Activated B cell treated with CpG ODN at 0.5 μM for 24 hours (primary cell): ENCODE results near the gene ACMSD. TPM values are rescaled to one million over a fixed set of nuclear protein-coding genes. Genes with fewer than 3 reads are reported as not detected.
A peak's percentile ranks its signal among the peaks of the same experiment; 100 is the strongest.

Experiments used
- ATAC-seq: fragments of 200-7000 bp; cut with Tn5 transposase; one replicate; pipeline ENCODE4 v1.10.0; 2021; ENCODE audit warnings: low read depth, mild to moderate bottlenecking, moderate library complexity
- CTCF ChIA-PET: fragments of 350-600 bp; sonication (Branson Sonifier 250); formaldehyde crosslinking; loops from one replicate; lab custom pipeline; 2021; ENCODE audit warnings: antibody characterized with exemption; lab: Charles Lee
- POLR2A ChIA-PET: fragments of 350-600 bp; sonication (Branson Sonifier 250); formaldehyde crosslinking; loops from one replicate; lab custom pipeline; 2021; ENCODE audit warnings: antibody characterized with exemption; lab: Charles Lee
- DNase-seq: peaks from one replicate; pipeline ENCODE4 v3.0.0; 2022
- H3K27ac Mint-ChIP-seq: one replicate; pipeline ENCODE4 v1.8.0; 2020; ENCODE audit warnings: mixed read lengths
- H3K27me3 Mint-ChIP-seq: one replicate; pipeline ENCODE4 v1.8.0; 2021; ENCODE audit warnings: mixed read lengths
- H3K36me3 Mint-ChIP-seq: one replicate; pipeline ENCODE4 v1.8.0; 2021; ENCODE audit warnings: low read depth, mixed read lengths
- H3K4me1 Mint-ChIP-seq: one replicate; pipeline ENCODE4 v1.8.0; 2021; ENCODE audit warnings: mixed read lengths
- H3K4me3 Mint-ChIP-seq: one replicate; pipeline ENCODE4 v1.8.0; 2020; ENCODE audit warnings: mild to moderate bottlenecking, mixed read lengths
- H3K9me3 Mint-ChIP-seq: one replicate; pipeline ENCODE4 v1.8.0; 2020; ENCODE audit warnings: mixed read lengths
- CTCF ChIP-seq: fragments of 200-600 bp; IDR thresholded peaks from one replicate; pipeline ENCODE4 v1.8.0; 2022; ENCODE audit warnings: antibody characterized with exemption, mild to moderate bottlenecking
- intact Hi-C: fragments of 100-400 bp; cut with micrococcal nuclease; formaldehyde crosslinking; loops from one replicate; pipeline ENCODE4 v1.15.1; 2024
- total RNA-seq: library from RNA; stranded (reverse); gene quantifications from 2 replicates; pipeline ENCODE4 v1.2.3, GENCODE V29; 2022

ACMSD gene
- total RNA-seq, 1 donor from 2014 or later, result not detected

- H3K27me3 Mint-ChIP-seq, result no peaks in the 10 kb centered on the region
Measured at GRCh38 chr2:134910763-134911399, 72.5 kb downstream of the ACMSD start.

GRCh38 chr2:134911400-134911785 lies 73.0 kb downstream of the ACMSD start:
- ChIA-PET POLR2A (no interaction called here), CTCF (no interaction called here)
- Mint-ChIP-seq H3K4me1 (no peaks in the 10 kb centered on the region), H3K9me3 (peaks cover 9% of the 10 kb centered on the region), H3K27me3 (no peaks in the 10 kb centered on the region), H3K27ac (no peak overlapping the region), H3K4me3 (no peak overlapping the region), H3K36me3 (no peaks in the 10 kb centered on the region)
- no peak for TF ChIP-seq CTCF
- intact Hi-C loops, result no loop called here
- ATAC-seq (no peak), DNase-seq (no peak)

More at GRCh38 chr2:134910763-134911399, 72.5 kb downstream of the ACMSD start:
- DNase-seq, result no peak
- ChIA-PET POLR2A (no interaction called here), CTCF (no interaction called here)
- intact Hi-C loops, result no loop called here
- no peak for TF ChIP-seq CTCF
- no peaks in the 10 kb centered on the region for H3K36me3 Mint-ChIP-seq
- peaks cover 9% of the 10 kb centered on the region for H3K9me3 Mint-ChIP-seq
- H3K4me1 Mint-ChIP-seq, result no peaks in the 10 kb centered on the region
- H3K4me3 Mint-ChIP-seq, result no peak overlapping the region
- ATAC-seq, result no peak
- no peak overlapping the region for H3K27ac Mint-ChIP-seq

- Mint-ChIP-seq H3K4me3 (no peak overlapping the region), H3K27me3 (no peaks in the 10 kb centered on the region), H3K27ac (no peak overlapping the region), H3K36me3 (no peaks in the 10 kb centered on the region), H3K4me1 (peaks cover 8% of the 10 kb centered on the region), H3K9me3 (peaks cover 8% of the 10 kb centered on the region)
- ChIA-PET POLR2A (no interaction called here), CTCF (no interaction called here)
- no peak for DNase-seq
- TF ChIP-seq CTCF, result no peak
- ATAC-seq, result no peak
- intact Hi-C loops, result no loop called here
Measured at GRCh38 chr2:134912361-134912760, 73.9 kb downstream of the ACMSD start.

GRCh38 chr2:134917360-134917865 lies 79.0 kb downstream of the ACMSD start:
- no peak for ATAC-seq
- ChIA-PET CTCF (interaction anchor here (1.0 kb wide), 1 partner anchor 466 kb away, joined by 5 read pairs; no protein-coding TSS in a partner anchor), POLR2A (interaction anchor here (0.5 to 3.2 kb wide), 10 partner anchors 22 to 798 kb away, joined by 3 to 20 read pairs (median 6); partner anchors contain the start of genes R3HDM1, RAB3GAP1 and ZRANB3)
- Mint-ChIP-seq H3K4me1 (peaks cover 44% of the 10 kb centered on the region), H3K36me3 (peaks cover 28% of the 10 kb centered on the region), H3K9me3 (peaks cover 2% of the 10 kb centered on the region), H3K27me3 (peaks cover 3% of the 10 kb centered on the region), H3K4me3 (peak overlapping the region; percentile 98), H3K27ac (peak overlapping the region; percentile 99)
- TF ChIP-seq CTCF, result no peak
- peak; percentile 18 for DNase-seq
- intact Hi-C loops, result loop anchor here (5.0 kb wide), 2 partner anchors 665 to 685 kb away; partner anchors contain the start of gene MGAT5

DNA sequence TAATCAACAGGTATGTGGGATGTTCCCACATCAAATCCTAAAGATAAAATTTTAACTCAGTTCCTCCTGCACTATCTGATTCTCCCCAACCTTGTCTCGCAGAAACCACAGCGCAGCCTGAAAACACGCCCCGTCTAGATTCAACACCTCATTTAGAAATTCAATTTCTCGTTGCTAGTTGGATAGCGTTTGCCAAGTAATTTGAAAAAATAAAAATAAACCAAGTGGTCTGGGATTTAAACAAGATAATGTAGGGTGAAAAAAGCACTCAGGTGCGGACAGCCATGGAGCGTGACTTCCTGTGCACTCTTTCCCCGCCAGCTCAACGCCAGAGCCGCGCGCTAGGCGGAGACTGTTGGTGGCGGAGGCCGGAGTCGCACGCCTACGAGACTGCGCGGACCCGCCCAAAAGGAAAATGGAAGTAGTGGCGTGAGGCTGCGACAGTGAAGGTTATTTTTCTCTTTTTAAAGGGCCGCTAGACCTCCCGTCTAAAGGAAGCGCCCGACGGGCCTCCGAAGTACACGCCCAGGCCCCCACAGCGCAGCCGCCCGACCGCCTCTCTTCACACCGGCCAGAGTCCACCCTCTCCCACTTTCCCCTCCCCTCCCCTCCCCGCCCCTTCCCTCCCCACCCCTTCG lies 79.6 kb downstream of the ACMSD start:
- TF ChIP-seq CTCF, result no peak
- H3K27me3 Mint-ChIP-seq, result peaks cover 3% of the 10 kb centered on the region
- CTCF ChIA-PET, result interaction anchor here (1.0 kb wide), 1 partner anchor 467 kb away, joined by 5 read pairs; no protein-coding TSS in a partner anchor
- intact Hi-C loops, result loop anchor here (1.0 to 5.0 kb wide), 13 partner anchors 25 to 1067 kb away; partner anchors contain the start of genes DARS1, MCM6, MGAT5 and RAB3GAP1
- peaks cover 31% of the 10 kb centered on the region for H3K36me3 Mint-ChIP-seq
- peaks cover 49% of the 10 kb centered on the region for H3K4me1 Mint-ChIP-seq
- ATAC-seq (peak; percentile 72), DNase-seq (peak; percentile 81)
- H3K9me3 Mint-ChIP-seq, result peaks cover 2% of the 10 kb centered on the region
- peak overlapping the region; percentile 99 for H3K27ac Mint-ChIP-seq
- POLR2A ChIA-PET, result interaction anchor here (0.5 to 3.2 kb wide), 17 partner anchors 9 to 825 kb away, joined by 3 to 20 read pairs (median 5); partner anchors contain the start of genes R3HDM1, RAB3GAP1 and ZRANB3
- peak overlapping the region; percentile 98 for H3K4me3 Mint-ChIP-seq
